ENCODE results near the gene APPBP2. TPM values are rescaled to one million over a fixed set of nuclear protein-coding genes. Genes with fewer than 3 reads are reported as not detected.

The APPBP2 gene
- total RNA-seq, 4 donors from 2014 or later, result 33.1 to 49.0 (median 45.4) TPM

GRCh38 chr17:60443713-60444112 is 82.3 kb downstream of the APPBP2 start:
- Histone ChIP-seq H3K27ac (no peak overlapping the region), H3K36me3 (peaks cover 7 to 19% of the 10 kb centered on the region in 2 donors), H3K27me3 (no peaks in the 10 kb centered on the region), H3K9me3 (no peaks in the 10 kb centered on the region), H3K4me3 (replicated peaks in 1 of 3) (no peak overlapping the region), H3K4me1 (no peaks in the 10 kb centered on the region)
- no peak for DNase-seq
- TF ChIP-seq POLR2A (IDR thresholded peaks at IDR 0.05) (no peak), CTCF (IDR thresholded peaks at IDR 0.05) (no peak)
- intact Hi-C loops (cut with DNase I), result no loop called here
- 94% methylated on average over 6 of the region's 6 CpGs for WGBS, 2 donors

- Histone ChIP-seq H3K9me3 (no peaks in the 10 kb centered on the region), H3K27me3 (no peaks in the 10 kb centered on the region), H3K4me1 (no peaks in the 10 kb centered on the region), H3K4me3 (replicated peaks in 1 of 3) (no peak overlapping the region), H3K36me3 (peaks cover 7 to 13% of the 10 kb centered on the region in 2 donors), H3K27ac (no peak overlapping the region)
- TF ChIP-seq CTCF (IDR thresholded peaks at IDR 0.05), result no peak
- no peak for TF ChIP-seq POLR2A (IDR thresholded peaks at IDR 0.05)
- whole genome bisulfite sequencing, 2 donors, result 78 to 82% methylated on average over 6 of the region's 6 CpGs
- intact Hi-C loops (cut with DNase I), result no loop called here
- no peak for DNase-seq
Measured at GRCh38 chr17:60442271-60443173, 83.5 kb downstream of the APPBP2 start.

- 39 to 40% methylated on average over 2 of the region's 2 CpGs for WGBS, 2 donors
- no peak for DNase-seq
- Histone ChIP-seq H3K9me3 (no peaks in the 10 kb centered on the region), H3K27me3 (no peaks in the 10 kb centered on the region), H3K4me1 (no peaks in the 10 kb centered on the region), H3K36me3 (no peaks in the 10 kb centered on the region), H3K4me3 (replicated peaks in 1 of 3) (no peak overlapping the region), H3K27ac (no peak overlapping the region)
- no peak for TF ChIP-seq POLR2A (IDR thresholded peaks at IDR 0.05)
- no peak for TF ChIP-seq CTCF (IDR thresholded peaks at IDR 0.05)
- intact Hi-C loops (cut with DNase I), result no loop called here
Measured at GRCh38 chr17:60439501-60439900, 86.5 kb downstream of the APPBP2 start.

GRCh38 chr17:60436676-60437075 is 89.4 kb downstream of the APPBP2 start:
- intact Hi-C loops (cut with DNase I), result no loop called here
- TF ChIP-seq CTCF (IDR thresholded peaks at IDR 0.05) (no peak), POLR2A (IDR thresholded peaks at IDR 0.05) (no peak)
- H3K27me3 ChIP-seq, result no peaks in the 10 kb centered on the region
- no peaks in the 10 kb centered on the region for H3K4me1 ChIP-seq
- no peak overlapping the region for H3K4me3 ChIP-seq (replicated peaks in 1 of 3)
- WGBS, 2 donors, result 59 to 67% methylated on average over 5 of the region's 5 CpGs
- no peak overlapping the region for H3K27ac ChIP-seq
- H3K36me3 ChIP-seq, result no peaks in the 10 kb centered on the region
- no peaks in the 10 kb centered on the region for H3K9me3 ChIP-seq
- DNase-seq, result no peak

Data from thyroid gland (tissue), 4 donors.